GM12891 (cell line): ENCODE measurements around the gene KRTAP5-7.

ENCODE experiments used
- POLR2A ChIP-seq: IDR thresholded peaks from 2 replicates; pipeline ENCODE4 v1.6.1; 2011; ENCODE audit warnings: low read depth, low read length, control low read depth
- SPI1 ChIP-seq: IDR thresholded peaks from 2 replicates; pipeline ENCODE4 v1.6.1; 2011; ENCODE audit warnings: low read depth, low read length, control low read depth

- TF ChIP-seq POLR2A (no peak), SPI1 (no peak)
Observed at GRCh38 chr11:71530602-71531001, 3.5 kb downstream of the KRTAP5-7 start.
